Small intestine (tissue), 16 donors: ENCODE measurements around the gene EMCN. TPM values are rescaled to one million over a fixed set of nuclear protein-coding genes. Genes with fewer than 3 reads are reported as not detected.
A peak's percentile ranks its signal among the peaks of the same experiment; 100 is the strongest.

ENCODE experiments used
- DNase-seq, 2 donors: peaks; one replicate each; pipeline versions ENCODE4 v3.0.0 to v3.0.0-alpha.2; 2013
- FAIRE-seq: peaks from 2 replicates; lab custom pipeline; 2012; peaks lifted over from hg19 to GRCh38; lab: Jason Lieb, UNC
- H3K27ac ChIP-seq, 3 donors: one replicate each; pipeline ENCODE4 v1.5.1; 2013; ENCODE audit warnings: low read length in 2 of 3, mild to moderate bottlenecking in 2 of 3, control low read depth in 1 of 3, inconsistent platforms in 1 of 3, low read depth in 1 of 3, moderate library complexity in 1 of 3
- H3K27me3 ChIP-seq, 3 donors: one replicate each; pipeline ENCODE4 v1.6.1; 2013; ENCODE audit warnings: low read length in 3 of 3, inconsistent platforms in 1 of 3; ENCODE audit not compliant: control insufficient read depth in 3 of 3, insufficient read depth in 3 of 3
- H3K36me3 ChIP-seq, 3 donors: one replicate each; pipeline ENCODE4 v1.6.1; 2013; ENCODE audit warnings: low read length in 3 of 3, inconsistent platforms in 1 of 3, low read depth in 1 of 3, mild to moderate bottlenecking in 1 of 3, moderate library complexity in 1 of 3; ENCODE audit not compliant: control insufficient read depth in 3 of 3, insufficient read depth in 2 of 3
- H3K4me1 ChIP-seq, 3 donors: one replicate each; pipeline ENCODE4 v1.6.1; 2013; ENCODE audit warnings: low read length in 2 of 3, inconsistent platforms in 1 of 3, low read depth in 1 of 3, mild to moderate bottlenecking in 1 of 3, moderate library complexity in 1 of 3; ENCODE audit not compliant: control insufficient read depth in 3 of 3, insufficient read depth in 2 of 3
- H3K4me3 ChIP-seq, 3 donors: one replicate each; pipeline ENCODE4 v1.5.1; 2013; ENCODE audit warnings: low read length in 3 of 3, control low read depth in 1 of 3, inconsistent platforms in 1 of 3, low read depth in 1 of 3, mild to moderate bottlenecking in 1 of 3, moderate library complexity in 1 of 3
- H3K9me3 ChIP-seq, 2 donors: one replicate each; pipeline ENCODE4 v1.6.1; 2013; ENCODE audit warnings: low read depth in 1 of 2, low read length in 1 of 2; ENCODE audit not compliant: control insufficient read depth in 2 of 2, insufficient read depth in 1 of 2
- WGBS, 3 donors: extraction: QIAGEN DNeasy Blood & Tissue Kit; methylation state at CpG; one replicate each; pipeline ENCODE4 v1.1.7; 2013; 5-methylcytosine and 5-hydroxymethylcytosine counted together
- long read RNA-seq, 10 donors: transcript quantifications; one replicate each; lab custom pipeline, GENCODE V29; 2026
- polyA plus RNA-seq, 4 donors: library from polyadenylated mRNA; stranded (reverse) in 3 of 4; unstranded in 1 of 4; fragments of 200-250 nt in 3 of 4; fragments of 120-200 nt in 1 of 4; gene quantifications; one replicate each; pipeline versions ENCODE4 v1.2.1 to v1.2.3, GENCODE V29; 2013
- donor health status: healthy with polysubstance abuse.
- donor health status: control.
- donor health status: control.
- donor health status: Bipolar disorder and iron deficiency.
- donor health status: healthy.

EMCN gene
- 1 to 10 TPM in 2 of 4 donors, under 1 TPM in 2; 0.22 to 7.0 (median 3.2) TPM for polyA plus RNA-seq
- long read RNA-seq, donor 1, full-length matches to known transcripts = 7 of 7 reads
- long read RNA-seq, donor 1, partial matches to known transcripts = 0 of 7 reads
- long read RNA-seq, donor 1, other reads (novel, unspliced or antisense) = 0 of 7 reads
- long read RNA-seq, donor 2 = 0 reads
- long read RNA-seq, donor 3, full-length matches to known transcripts = 1 of 1 reads
- long read RNA-seq, donor 3, partial matches to known transcripts = 0 of 1 reads
- long read RNA-seq, donor 3, other reads (novel, unspliced or antisense) = 0 of 1 reads
- long read RNA-seq, donor 4, full-length matches to known transcripts = 1 of 1 reads
- long read RNA-seq, donor 4, partial matches to known transcripts = 0 of 1 reads
- long read RNA-seq, donor 4, other reads (novel, unspliced or antisense) = 0 of 1 reads
- long read RNA-seq, donor 5 = 0 reads
- long read RNA-seq, donor 6, full-length matches to known transcripts = 3 of 3 reads
- long read RNA-seq, donor 6, partial matches to known transcripts = 0 of 3 reads
- long read RNA-seq, donor 6, other reads (novel, unspliced or antisense) = 0 of 3 reads
- long read RNA-seq, donor 7, full-length matches to known transcripts = 35 of 40 reads
- long read RNA-seq, donor 7, partial matches to known transcripts = 5 of 40 reads
- long read RNA-seq, donor 7, other reads (novel, unspliced or antisense) = 0 of 40 reads
- long read RNA-seq, donor 8, full-length matches to known transcripts = 1 of 1 reads
- long read RNA-seq, donor 8, partial matches to known transcripts = 0 of 1 reads
- long read RNA-seq, donor 8, other reads (novel, unspliced or antisense) = 0 of 1 reads
- long read RNA-seq, donor 9, full-length matches to known transcripts = 1 of 1 reads
- long read RNA-seq, donor 9, partial matches to known transcripts = 0 of 1 reads
- long read RNA-seq, donor 9, other reads (novel, unspliced or antisense) = 0 of 1 reads
- long read RNA-seq, donor 10, full-length matches to known transcripts = 1 of 1 reads
- long read RNA-seq, donor 10, partial matches to known transcripts = 0 of 1 reads
- long read RNA-seq, donor 10, other reads (novel, unspliced or antisense) = 0 of 1 reads

GRCh38 chr4:100517864-100518341 is at the start of gene EMCN:
Gene EMCN, minus strand, starts transcription at chr4:100518022. Its CDS starts 108 bp downstream, at chr4:100517914.
- peak in 1 of 2 donors; percentile 1 for DNase-seq
- Histone ChIP-seq H3K36me3 (no peaks in the 10 kb centered on the region), H3K4me3 (peak within 1 kb of the TSS in 1 of 3 donors; percentile 18), H3K27ac (peak within 1 kb of the TSS in 1 of 3 donors; percentile 22), H3K4me1 (no peaks in the 10 kb centered on the region), H3K9me3 (no peaks in the 10 kb centered on the region), H3K27me3 (no peaks in the 10 kb centered on the region)
- FAIRE-seq = no peak
- 35 to 58% (median 55%) methylated on average over 3 of the region's 3 CpGs for WGBS, 3 donors

- Histone ChIP-seq H3K36me3 (no peaks in the 10 kb centered on the region), H3K4me1 (no peaks in the 10 kb centered on the region), H3K9me3 (no peaks in the 10 kb centered on the region), H3K27ac (no peak overlapping the region), H3K4me3 (no peak overlapping the region), H3K27me3 (no peaks in the 10 kb centered on the region)
- DNase-seq (no peak), FAIRE-seq (no peak)
- 49 to 69% (median 53%) methylated on average over 3 of the region's 3 CpGs for WGBS, 3 donors
Measured at GRCh38 chr4:100566396-100566795, 48.6 kb upstream of the EMCN start.

GRCh38 chr4:100557306-100557705 is 39.5 kb upstream of the EMCN start:
- WGBS, 3 donors = 82 to 83% (median 83%) methylated on average over 2 of the region's 2 CpGs
- no peak overlapping the region for H3K27ac ChIP-seq
- no peaks in the 10 kb centered on the region for H3K36me3 ChIP-seq
- no peak overlapping the region for H3K4me3 ChIP-seq
- DNase-seq = no peak
- H3K27me3 ChIP-seq = no peaks in the 10 kb centered on the region
- H3K9me3 ChIP-seq = no peaks in the 10 kb centered on the region
- FAIRE-seq = no peak
- no peaks in the 10 kb centered on the region for H3K4me1 ChIP-seq

GRCh38 chr4:100555611-100556337 is 38.0 kb upstream of the EMCN start:
- Histone ChIP-seq H3K9me3 (no peaks in the 10 kb centered on the region), H3K27ac (no peak overlapping the region), H3K27me3 (no peaks in the 10 kb centered on the region), H3K4me1 (no peaks in the 10 kb centered on the region), H3K36me3 (no peaks in the 10 kb centered on the region), H3K4me3 (no peak overlapping the region)
- FAIRE-seq (no peak), DNase-seq (no peak)
- WGBS, 3 donors = 65 to 76% (median 71%) methylated on average over 2 of the region's 2 CpGs

- Histone ChIP-seq H3K4me3 (no peak overlapping the region), H3K4me1 (no peaks in the 10 kb centered on the region), H3K27me3 (no peaks in the 10 kb centered on the region), H3K36me3 (no peaks in the 10 kb centered on the region), H3K9me3 (no peaks in the 10 kb centered on the region), H3K27ac (no peak overlapping the region)
- no peak for FAIRE-seq
- WGBS, 3 donors = 53 to 75% (median 65%) methylated on average over 1 of the region's 1 CpG
- no peak for DNase-seq
Measured at GRCh38 chr4:100548200-100548560, 30.4 kb upstream of the EMCN start.

- H3K27ac ChIP-seq = no peak overlapping the region
- H3K4me1 ChIP-seq = no peaks in the 10 kb centered on the region
- no peaks in the 10 kb centered on the region for H3K36me3 ChIP-seq
- no peak overlapping the region for H3K4me3 ChIP-seq
- FAIRE-seq (no peak), DNase-seq (no peak)
- H3K9me3 ChIP-seq = no peaks in the 10 kb centered on the region
- WGBS, 3 donors = 41 to 69% (median 55%) methylated on average over 6 of the region's 6 CpGs
- H3K27me3 ChIP-seq = no peaks in the 10 kb centered on the region
Measured at GRCh38 chr4:100547541-100548199, 29.8 kb upstream of the EMCN start.

- no peaks in the 10 kb centered on the region for H3K4me1 ChIP-seq
- H3K4me3 ChIP-seq = no peak overlapping the region
- H3K36me3 ChIP-seq = no peaks in the 10 kb centered on the region
- DNase-seq (no peak), FAIRE-seq (no peak)
- H3K9me3 ChIP-seq = no peaks in the 10 kb centered on the region
- no peak overlapping the region for H3K27ac ChIP-seq
- no peaks in the 10 kb centered on the region for H3K27me3 ChIP-seq
- WGBS, 3 donors = 77 to 86% (median 82%) methylated on average over 5 of the region's 5 CpGs
Measured at GRCh38 chr4:100545427-100545826, 27.6 kb upstream of the EMCN start.
